Activated CD4-positive, alpha-beta T cell treated with anti-CD3 and anti-CD28 coated beads, Interleukin-2, Interleukin-4, amounts not matched to agents 100 ng/mL and 50 ng/mL, durations not matched to agents 16 hours and 8 hours (primary cell): ENCODE data around the gene ARL14.
A peak's percentile ranks its signal among the peaks of the same experiment; 100 is the strongest.

Source experiments
- DNase-seq: peaks from one replicate; pipeline ENCODE4 v3.0.0-alpha.2; 2020; ENCODE audit warnings: low spot score

The ARL14 gene

DNA sequence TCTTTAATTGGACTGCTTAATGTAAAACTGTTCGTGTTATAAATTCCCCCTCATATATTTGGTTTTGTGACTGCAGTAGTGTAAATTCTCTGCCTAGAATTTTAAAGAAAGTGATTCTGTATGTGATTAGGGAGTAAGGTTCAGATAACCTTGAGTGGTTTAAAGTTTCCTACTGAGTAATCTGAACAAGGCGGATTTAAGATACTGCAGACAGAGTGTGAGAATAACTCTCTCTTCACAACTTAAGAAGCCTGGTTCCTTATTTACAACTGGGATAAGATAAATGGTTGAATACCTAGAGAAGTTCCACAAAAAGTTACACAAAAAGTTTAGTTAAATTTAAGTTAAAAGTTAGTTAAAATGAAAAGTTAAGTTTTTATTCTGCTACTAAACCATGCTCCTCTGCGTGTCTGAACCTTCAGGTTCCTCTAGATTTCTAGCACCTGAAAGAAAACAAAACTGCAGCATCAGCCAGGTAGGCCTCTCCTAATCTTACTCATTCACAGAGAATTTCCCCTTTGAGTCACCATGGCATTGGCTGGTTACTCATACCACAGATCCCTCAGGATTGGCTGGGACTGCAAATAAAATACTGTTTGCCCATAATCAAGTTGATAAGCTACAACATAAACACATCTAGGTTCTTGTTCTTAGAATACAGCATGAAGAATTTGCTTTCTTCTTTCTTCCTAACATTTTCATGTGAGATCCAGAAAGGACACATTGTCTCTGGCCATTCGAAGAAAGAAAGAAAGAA lies at the start of gene ARL14:
Gene ARL14, plus strand, starts transcription at position 614 of the 757 bp plus-strand sequence. CDS start 187 bp downstream, outside the sequence.
- peak; percentile 1 for DNase-seq

DNA sequence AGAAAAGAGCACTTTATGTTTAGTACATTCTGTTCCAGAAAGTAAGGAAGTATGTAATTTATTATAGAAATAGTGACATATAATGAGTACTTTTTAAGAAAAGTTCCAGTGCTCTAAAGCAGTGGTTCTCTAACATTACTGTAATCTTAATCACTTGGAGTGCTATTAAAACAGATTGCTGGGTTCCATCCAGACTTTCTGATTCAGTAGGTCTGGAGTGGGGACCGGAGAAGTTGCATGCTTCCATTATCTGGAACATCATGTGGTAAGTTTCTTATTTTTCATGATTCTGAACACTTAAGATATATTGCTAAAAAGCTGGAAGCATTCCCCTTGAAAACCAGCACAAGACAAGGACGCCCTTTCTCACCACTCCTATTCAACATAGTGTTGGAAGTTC lies 47.5 kb upstream of the ARL14 start:
- no peak for DNase-seq

DNA sequence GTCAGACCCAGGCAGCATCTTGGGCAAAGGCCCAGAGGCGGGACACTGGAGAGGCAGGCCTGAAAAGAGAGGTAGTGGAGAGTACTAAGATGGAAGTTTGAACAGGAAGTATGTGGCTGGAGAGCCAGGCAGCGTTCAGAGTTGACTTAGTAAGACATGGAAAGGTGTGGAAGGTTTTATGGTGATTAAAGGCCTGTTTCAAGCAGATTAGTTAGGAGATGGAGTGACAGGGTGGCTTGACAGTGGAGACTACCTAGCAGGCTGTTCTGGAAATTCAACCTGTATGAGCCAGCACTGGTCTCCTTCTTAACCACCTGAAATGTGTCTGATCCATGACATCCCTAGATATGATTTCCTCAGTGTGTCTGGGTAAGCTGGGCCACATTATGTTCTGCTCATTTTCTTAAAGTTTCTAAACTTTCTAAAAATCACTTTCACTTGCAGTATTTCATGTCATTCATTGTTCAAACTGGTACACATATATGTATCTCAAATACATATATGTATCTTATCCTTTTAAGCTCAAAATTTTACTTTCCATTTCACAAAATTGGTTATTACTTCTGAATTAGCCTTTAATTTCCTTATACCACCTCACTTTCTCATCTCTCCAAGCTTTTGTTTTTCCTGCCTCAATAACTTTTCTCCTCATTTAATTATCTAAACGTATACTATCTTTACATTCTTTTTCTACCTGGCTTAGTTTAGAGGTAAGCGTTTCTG lies 43.4 kb upstream of the ARL14 start:
- no peak for DNase-seq

DNA sequence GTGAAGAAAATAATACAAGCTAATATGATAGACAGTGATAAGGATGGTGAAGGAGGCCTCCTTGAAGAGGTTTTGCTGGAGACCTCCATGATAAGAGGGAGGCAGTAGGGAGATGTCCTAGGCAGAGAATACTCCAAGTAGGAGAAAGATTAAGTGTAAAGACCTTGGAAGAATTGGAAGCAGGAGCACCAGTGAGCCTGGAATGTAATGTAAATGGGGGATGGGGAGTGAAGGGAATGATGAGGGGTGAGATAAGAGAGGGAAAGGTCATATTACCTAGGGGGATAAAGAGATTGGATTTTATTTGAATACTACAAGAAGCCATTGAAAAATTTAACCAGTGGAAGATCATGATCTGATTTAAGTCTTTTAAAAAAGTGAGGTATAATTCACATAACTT lies 41.7 kb upstream of the ARL14 start:
- DNase-seq: no peak

DNA sequence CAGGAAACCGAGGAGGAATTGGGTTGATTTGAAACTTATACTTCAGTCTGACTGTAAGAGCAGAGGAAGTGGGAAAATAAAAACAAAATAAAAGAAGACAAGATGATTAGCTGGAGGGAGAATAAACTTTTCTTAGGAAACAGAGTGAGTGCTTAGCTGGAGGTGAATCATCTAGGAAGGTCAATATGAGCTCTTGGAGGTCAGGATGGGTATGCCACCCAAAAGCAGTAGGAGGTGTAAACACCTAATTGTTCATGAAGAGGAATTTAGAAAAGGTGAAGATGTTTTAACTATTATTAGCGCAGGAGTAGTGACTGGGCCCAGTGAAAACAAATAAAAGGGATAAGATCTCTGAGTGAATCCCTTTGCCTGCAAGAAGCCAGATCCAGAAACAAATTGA lies 39.9 kb upstream of the ARL14 start:
- no peak for DNase-seq

DNA sequence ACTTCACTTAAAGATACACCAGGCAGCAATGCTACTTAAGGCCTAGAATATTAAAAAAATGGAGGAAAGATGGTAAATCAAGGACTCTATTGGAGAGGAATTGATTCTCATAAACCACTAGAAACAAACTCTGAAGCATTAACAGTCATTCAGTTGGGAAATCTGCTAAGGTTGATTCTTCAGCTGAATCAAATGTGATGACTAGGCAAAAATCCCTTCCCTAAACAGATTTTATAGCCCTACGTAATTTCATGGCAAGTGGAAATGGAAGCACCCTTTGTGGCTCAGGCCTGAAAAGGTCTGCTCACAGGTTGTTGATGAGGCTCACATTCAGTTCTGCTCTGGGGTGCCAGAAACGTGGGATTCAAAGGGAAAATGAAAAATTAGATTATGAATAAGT lies 38.8 kb upstream of the ARL14 start:
- DNase-seq: no peak

DNA sequence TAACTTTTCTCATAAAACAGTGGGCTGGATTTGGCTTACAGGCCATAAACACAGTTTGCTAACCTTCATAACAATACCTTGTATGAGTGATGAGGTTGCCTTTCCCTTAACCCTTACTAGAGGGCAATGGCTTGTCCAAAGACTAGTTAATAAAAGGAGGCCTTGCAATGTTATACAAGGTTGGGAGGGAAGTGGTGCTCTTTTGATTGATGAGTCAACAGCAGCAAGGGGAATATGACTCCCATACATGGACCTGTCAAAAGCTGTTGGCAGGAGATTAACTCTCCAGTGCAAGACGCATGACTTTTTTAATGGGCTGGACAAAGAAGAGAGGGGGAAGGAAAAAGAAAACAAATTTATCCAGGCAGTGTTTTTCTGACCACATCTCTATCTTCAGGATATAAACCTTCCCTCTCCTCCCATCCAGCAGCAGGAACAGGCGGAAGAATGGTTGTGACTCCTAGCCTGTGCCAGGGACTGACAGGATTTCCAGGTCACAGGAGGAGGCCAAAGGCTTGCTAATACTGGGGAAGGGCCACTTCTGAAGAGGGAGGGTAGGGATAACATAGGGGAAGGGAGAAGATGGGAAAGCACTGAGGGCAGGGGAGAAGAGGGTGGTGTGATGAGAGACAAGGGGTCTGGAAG lies 35.2 kb upstream of the ARL14 start:
- no peak for DNase-seq

DNA sequence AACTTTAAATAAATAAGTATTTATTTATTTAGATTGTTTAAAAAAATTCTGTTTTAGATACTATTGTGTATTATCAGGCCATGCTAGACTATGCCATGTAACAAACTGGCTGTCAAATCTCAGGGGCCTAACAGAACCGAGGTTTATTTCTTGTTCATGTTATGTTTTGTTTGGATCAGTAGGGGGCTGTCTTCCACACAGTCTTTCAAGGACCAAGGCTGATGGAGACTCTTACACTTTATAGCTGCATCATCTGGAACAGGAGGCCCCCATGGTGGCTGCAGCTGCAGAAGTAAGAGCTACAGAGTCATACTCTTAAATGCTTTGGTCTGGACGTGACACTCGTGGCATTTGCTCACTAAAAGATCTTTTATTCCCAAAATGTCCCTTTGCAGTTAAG lies 33.0 kb upstream of the ARL14 start:
- peak; percentile 4 for DNase-seq

DNA sequence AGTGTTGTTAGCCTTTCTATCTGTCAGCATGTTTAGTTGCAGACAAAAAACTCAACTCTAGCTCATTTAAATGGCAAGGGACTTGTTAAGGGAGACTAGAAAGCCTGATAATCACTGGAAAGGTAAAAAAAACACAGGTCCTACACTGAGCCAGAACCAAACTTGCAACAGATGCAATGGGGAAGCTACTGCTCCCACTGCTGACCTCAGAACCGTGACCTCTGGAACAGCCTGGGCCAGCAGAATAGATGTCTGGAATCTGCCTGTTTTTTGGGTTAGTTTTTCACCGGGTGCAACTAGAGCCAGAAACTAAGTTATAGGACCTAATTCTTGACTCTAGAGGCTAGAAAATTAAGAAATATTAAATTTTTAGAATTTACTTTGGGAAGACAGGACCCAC lies 32.5 kb upstream of the ARL14 start:
- DNase-seq: no peak

DNA sequence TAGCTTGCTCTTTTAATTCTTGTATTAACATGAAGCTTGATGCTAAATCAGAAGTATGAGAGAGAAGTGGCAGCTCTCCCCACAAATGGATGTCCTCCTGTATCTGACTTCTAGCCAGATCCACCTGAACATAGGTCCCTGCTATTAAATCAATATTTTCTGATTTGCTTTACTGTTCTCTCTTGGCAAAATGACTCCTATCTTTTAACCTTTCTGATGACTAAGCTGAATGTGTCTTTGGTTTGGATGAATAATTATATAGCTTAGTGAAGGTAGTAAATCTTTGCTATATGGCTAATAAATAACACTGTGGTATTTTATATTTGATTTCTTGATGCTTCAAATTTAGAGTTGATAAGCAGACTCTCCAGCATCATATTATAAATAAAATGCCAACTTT lies 28.3 kb upstream of the ARL14 start:
- no peak for DNase-seq

DNA sequence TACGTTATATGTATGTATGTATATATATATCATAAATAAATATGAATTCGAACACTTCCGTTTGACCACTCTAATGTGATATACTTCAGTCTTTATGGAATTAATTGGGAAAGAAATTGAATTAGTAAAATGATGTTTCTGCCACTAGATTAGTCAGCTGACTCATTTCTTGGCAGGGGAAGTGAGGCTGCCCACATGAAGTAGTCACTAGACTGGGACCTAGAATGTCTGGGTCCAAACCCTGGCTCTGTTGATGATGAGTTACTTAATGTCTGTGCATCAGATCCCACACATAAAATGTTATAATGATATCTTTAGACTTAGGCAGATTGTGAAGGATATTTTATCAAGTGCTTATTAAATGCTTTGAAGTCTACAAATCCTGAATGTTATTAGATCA lies 27.4 kb upstream of the ARL14 start:
- DNase-seq: no peak

DNA sequence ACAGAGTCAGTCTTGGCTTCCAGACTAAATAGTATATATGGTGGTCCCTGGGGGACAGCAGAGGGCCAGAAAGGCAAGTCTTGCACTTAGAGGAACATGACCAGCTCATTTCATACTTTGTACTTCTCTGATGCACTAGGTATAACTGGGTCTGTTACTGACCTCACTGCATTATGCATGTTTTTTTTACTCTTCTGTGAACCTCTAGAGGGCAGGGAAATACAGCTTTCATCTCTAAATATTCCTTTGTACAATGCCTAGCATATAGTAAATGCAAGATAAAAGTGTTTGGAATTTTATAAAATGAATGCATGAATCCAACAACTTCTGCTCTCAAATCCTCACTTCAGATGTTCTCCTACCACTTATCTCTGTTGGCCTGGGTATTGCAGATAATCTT lies 23.4 kb upstream of the ARL14 start:
- DNase-seq: no peak

DNA sequence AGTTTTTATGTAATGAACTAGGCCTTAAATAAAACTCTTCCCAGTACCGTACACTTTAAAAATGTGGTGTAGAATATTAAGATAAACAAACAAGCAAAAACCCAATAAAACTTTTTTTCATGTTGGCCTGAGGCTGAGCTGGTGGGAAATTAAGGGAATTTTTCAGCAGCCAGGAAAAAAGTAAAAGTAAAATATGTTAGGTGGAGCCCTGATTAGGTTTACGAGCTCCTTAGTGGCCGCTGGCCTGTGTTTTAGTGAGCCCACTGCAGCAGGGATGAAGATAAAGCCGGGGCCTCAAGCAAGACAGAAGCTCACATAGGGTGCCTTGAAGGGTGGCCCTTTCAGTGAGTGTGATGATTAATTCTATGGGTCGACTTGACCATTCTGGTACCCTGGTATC lies 16.1 kb upstream of the ARL14 start:
- DNase-seq: no peak

DNA sequence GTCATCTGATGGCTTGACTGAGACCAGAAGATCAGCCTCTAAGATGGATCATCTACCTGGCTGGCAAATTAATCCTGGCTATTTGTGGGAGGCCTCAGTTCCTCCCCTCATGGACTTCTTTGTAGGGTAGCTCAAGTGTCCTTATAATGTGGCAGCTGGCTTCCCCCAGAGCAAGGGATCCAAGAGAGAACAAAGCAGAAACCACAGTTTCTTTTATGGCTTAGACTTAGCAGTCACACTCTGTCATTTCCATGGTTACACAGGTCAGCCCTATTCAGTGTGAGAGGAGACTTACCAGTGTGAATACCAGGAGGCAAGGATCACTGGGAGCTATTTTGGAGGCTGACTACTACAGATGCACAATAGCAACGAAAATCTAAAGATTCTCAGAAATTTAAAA lies 15.3 kb upstream of the ARL14 start:
- DNase-seq: no peak

DNA sequence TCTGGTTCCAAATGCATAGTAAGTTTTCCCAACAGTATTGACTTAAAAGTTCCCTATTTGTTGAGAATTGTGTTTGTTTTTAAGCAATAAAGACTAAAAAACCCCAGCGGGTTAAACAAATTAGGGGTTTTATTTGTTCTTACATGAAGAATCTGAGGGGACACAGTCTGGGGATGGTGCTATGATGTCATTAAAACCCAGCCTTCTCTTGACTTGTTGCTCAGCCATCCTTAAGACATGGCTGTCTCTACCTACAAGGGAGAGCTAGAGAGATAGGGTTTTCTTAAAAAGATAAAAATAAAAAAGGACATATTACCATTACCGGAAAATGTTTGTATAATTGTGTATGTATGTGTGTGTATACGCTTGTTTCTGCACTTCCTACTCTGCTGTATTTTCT lies 11.7 kb upstream of the ARL14 start:
- no peak for DNase-seq

DNA sequence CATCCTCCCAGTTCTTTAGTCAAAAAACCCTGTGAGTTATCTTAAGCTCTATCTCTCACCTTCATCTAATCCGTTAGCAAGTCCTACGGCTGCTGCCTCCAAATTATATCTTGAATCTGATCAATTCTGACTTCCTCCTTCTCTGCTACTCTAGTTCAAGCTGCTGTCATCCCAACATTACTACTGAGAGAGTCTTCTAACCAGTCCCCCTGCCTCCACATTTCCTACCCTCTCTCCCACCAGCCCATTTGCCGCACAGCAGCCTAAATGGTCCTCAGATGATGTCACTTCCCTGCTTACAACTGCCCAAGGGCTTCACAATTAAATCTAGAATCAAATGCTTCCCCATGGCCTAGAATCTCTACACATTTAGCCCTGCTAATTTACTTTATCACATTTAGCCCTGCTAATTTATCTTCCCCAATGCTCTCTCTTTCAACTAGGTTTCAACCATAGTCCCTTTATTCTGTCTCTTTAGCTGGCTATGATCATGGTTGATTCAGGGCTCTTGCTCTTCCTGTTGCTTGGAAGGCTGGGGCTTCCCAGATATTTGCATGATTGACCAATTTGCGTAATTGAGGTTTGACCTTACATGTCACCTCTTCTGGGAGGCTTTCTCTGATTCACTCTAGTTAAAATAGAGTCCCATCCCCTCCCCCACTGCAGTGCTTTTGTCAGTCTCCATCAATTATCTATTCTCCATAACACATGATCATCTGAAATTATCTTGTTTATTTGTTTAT lies 11.0 kb upstream of the ARL14 start:
- DNase-seq: no peak

DNA sequence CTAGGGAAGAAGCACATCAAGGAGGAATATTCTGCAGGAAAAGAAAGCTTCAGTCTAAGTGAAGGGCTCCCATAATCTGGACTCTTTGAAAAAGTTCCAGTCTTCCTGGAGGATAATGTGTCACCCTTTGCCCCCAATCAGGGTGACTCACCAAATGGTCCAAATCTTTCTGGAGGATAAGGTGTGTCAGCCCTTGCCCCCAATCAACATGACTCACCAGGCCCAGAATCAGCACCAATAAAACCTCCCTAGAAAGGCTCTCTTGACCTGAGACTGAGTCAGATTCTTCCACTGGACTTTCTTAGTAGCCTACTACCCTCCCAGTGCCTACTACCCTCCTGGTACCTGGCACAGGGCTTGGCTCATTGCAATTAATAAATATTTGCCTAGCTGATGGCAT lies 9.5 kb upstream of the ARL14 start:
- no peak for DNase-seq

DNA sequence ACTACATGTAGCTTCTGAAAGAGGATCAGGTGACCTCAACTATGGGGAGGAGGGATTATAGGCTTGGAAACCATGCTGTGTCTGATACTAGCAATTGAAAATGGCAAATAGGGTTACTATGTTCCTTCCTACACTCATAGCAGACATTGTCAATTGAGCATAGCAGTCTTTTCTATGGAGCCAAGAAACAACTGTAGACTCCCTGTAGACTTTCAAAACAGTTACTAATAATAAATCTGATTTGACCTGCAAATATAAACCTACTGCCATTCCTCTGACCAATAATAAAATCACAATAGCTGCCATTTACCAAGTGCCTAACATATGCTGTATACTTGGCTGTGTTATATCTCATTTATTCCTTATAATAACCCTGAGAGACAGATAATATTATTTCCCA lies 8.5 kb upstream of the ARL14 start:
- DNase-seq: no peak

DNA sequence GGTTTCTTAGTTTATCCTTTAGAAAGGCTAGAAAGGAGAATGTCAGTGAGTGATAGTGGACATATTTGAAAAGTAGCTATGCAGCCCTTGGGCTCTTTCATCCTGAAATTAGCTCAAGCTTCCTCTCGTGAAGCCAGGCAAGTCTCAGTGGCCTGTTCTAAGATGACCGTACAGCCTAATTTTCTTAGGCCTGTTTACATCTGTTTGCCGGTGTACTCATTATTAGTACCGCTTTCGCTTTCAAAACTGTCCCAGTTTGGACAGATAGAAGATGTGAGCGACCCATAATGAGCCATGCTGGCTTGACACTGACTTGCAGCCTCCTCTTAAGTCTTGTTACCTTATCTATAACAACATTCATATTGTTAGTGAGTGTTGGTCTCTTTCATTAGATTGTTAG lies 5.7 kb upstream of the ARL14 start:
- no peak for DNase-seq

DNA sequence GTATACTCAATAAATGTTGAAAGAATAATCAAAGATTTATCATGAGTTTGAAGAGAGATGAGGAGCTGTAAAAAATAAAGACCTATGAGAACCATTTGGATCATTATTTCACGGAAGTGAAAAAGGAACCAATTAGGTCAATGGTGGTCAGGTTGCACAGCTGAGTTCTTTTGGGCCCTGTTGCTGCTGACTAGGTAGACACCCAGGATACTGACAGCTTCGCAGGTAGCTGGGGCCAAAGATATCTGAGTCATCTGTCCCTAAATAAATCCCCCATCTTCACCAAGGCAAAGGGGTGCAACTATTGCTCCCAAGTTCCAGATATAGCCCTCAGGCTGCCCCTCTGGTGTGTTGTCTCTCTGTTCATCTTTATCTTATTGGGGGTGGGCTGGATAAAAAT lies 5.0 kb upstream of the ARL14 start:
- DNase-seq: no peak

DNA sequence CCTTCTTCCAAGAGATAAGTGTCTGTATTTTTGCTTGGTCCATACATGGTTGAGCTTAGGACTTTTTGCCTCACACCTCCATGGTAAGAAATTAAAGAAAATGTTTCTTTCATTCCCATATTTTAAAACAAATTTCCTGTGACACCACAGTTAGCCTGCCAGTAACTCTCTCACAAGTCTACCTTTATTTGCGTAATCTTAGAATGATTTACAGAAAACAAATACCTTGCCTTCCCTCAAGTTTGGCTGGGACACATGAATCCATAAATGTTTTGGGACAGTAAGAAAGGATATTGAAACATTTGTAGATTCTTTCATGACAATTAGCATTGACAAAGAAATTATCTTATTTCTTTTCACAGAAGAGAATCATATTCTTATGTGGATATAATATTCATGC lies 3.8 kb upstream of the ARL14 start:
- DNase-seq: no peak

DNA sequence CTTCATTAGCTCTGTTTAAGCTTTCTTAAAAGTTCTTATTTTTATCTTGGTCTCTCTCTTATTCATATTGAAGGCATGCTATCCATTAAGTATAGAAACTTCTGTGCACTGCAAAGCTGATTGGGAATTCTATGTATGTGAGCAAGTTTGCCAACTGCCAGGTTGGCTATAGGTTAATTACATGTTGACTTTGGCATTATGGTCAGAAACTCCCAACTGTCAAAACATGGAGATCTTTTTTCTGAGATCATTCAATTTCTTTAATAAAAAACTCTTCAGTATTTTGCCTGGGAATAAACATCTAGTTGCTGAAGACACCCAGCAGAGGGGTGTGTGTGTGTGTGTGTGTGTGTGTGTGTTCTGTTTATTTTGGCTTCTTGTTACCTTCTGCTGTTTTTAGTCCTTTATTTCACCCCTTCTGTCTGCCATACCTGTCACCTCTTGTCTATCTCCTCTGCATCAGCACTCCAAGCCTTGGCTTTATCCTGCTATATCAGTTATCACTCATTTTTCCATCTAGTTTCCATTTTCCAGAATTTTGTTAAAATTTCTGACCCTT lies 1.3 kb upstream of the ARL14 start:
- DNase-seq: no peak
